ENCODE measurements around the gene HIGD1B. TPM values are rescaled to one million over a fixed set of nuclear protein-coding genes. Genes with fewer than 3 reads are reported as not detected.

The HIGD1B gene
- total RNA-seq, 1 experiment from 2014 or later, result not detected

GRCh38 chr17:44872131-44872768 is 24.6 kb downstream of the HIGD1B start:
- BruUV-seq (replicated peaks), result no TSS peak
- Histone ChIP-seq H3K27ac (ENCODE audit: low read depth, low read length) (no peak overlapping the region), H3K79me2 (ENCODE audit: insufficient read depth, low read length) (peaks cover 9% of the 10 kb centered on the region; the same call in 1 of the 2 replicates), H3K4me2 (ENCODE audit: low read length) (no peak overlapping the region), H3K4me3 (replicated peaks in 1 of 2; ENCODE audit: low read depth in 1 of 2, low read length in 2 of 2) (no peak overlapping the region), H2AFZ (ENCODE audit: low read depth, low read length, poor library complexity, severe bottlenecking) (no peak overlapping the region), H3K27me3 (ENCODE audit: insufficient read depth, low read length) (no peaks in the 10 kb centered on the region), H3K36me3 (ENCODE audit: control insufficient read depth in 1 of 2, insufficient read depth in 2 of 2, low read length in 2 of 2) (peaks cover 60 to 61% of the 10 kb centered on the region in 2 experiments; a peak in 3 of 4 replicates), H3K4me1 (ENCODE audit: control insufficient read depth in 1 of 2, insufficient read depth in 2 of 2, low read length in 2 of 2) (no peaks in the 10 kb centered on the region), H3K9me3 (ENCODE audit: control insufficient read depth in 1 of 2, insufficient read depth in 1 of 2, low read depth in 1 of 2, low read length in 2 of 2) (no peaks in the 10 kb centered on the region), H4K20me1 (ENCODE audit: insufficient read depth) (no peaks in the 10 kb centered on the region), H3K9ac (ENCODE audit: low read length) (no peak overlapping the region), H3K9me2 (ENCODE audit: insufficient read depth) (no peaks in the 10 kb centered on the region)
- POLR2A ChIA-PET, result no interaction called here
- intact Hi-C loops (cut with micrococcal nuclease), result no loop called here
- DNase-seq (ENCODE audit: low read depth, low spot score), result no peak
- no peak for ATAC-seq
- CTCF ChIA-PET, result no interaction called here
- TF ChIP-seq POLR2AphosphoS5 (IDR thresholded peaks at IDR 0.05; ENCODE audit: low read depth, low read length) (no peak), ZFX (IDR thresholded peaks at IDR 0.05) (no peak), TCF7L2 (IDR thresholded peaks at IDR 0.05; ENCODE audit: borderline replicate concordance, extremely low read depth, insufficient read depth, insufficient read length) (no peak), CBX3 (IDR thresholded peaks at IDR 0.05; ENCODE audit: low read depth) (no peak), ELF1 (IDR thresholded peaks at IDR 0.05; ENCODE audit: borderline replicate concordance, low read depth) (no peak), JUND (IDR thresholded peaks at IDR 0.05) (no peak), SP1 (IDR thresholded peaks at IDR 0.05; ENCODE audit: low read depth) (no peak), CTCF (IDR thresholded peaks at IDR 0.05 in 2 of 3, conservative IDR thresholded peaks at IDR 0.05 in 1 of 3; ENCODE audit: borderline replicate concordance in 1 of 3, insufficient read depth in 1 of 3, low read depth in 2 of 3, low read length in 2 of 3) (no peak), MAX (IDR thresholded peaks at IDR 0.05) (no peak), RAD21 (IDR thresholded peaks at IDR 0.05; ENCODE audit: low read depth) (no peak), CEBPB (IDR thresholded peaks at IDR 0.05; ENCODE audit: low read depth) (no peak), SRF (IDR thresholded peaks at IDR 0.05; ENCODE audit: low read depth) (no peak), EZH2phosphoT487 (IDR thresholded peaks at IDR 0.05; ENCODE audit: borderline replicate concordance) (no peak)
- RAD21 ChIA-PET (ENCODE audit: low non-redundant PET in 1 of 2, low total read pairs in 2 of 2, uncharacterized antibody in 2 of 2, unreplicated experiment in 2 of 2), result no interaction called here

Measured in HCT116 (cell line).